GM12878 (cell line): Measurements from ENCODE around the gene MACROD2. TPM values are rescaled to one million over a fixed set of nuclear protein-coding genes. Genes with fewer than 3 reads are reported as not detected.

Experiments used
- ATAC-seq: fragments of 200-7000 bp; cut with Tn5 transposase; 3 replicates; pipeline ENCODE4 v1.9.1; 2020; ENCODE audit warnings: mild to moderate bottlenecking, moderate library complexity
- BruUV-seq: library from RNA; stranded (reverse); fragments of 400-500 nt; replicated peaks from 2 replicates; lab custom pipeline; 2021; lab: Mats Ljungman, UMichigan
- CTCF ChIA-PET: fragments of 300-600 bp; sonication (Branson Sonifier 250); formaldehyde crosslinking; extraction: SDS; loops from one replicate; lab custom pipeline; 2021; ENCODE audit warnings: inconsistent platforms; lab: Yijun Ruan, JAX
- POLR2A ChIA-PET: fragments of 350-600 bp; formaldehyde crosslinking; extraction: SDS; loops from one replicate; lab custom pipeline; 2021; ENCODE audit warnings: inconsistent platforms; lab: Charles Lee
- RAD21 ChIA-PET: fragments of 300-600 bp; sonication (Branson Sonifier 250); formaldehyde crosslinking; loops from one replicate; lab custom pipeline; 2023; ENCODE audit warnings: antibody characterized with exemption; ENCODE audit not compliant: unreplicated experiment; lab: Charles Lee
- SMC1A ChIA-PET: fragments of 300-600 bp; sonication (Branson Sonifier 250); formaldehyde crosslinking; loops from one replicate; lab custom pipeline; 2023; ENCODE audit not compliant: unreplicated experiment, uncharacterized antibody; lab: Charles Lee
- DNase-seq: peaks from one replicate; pipeline ENCODE4 v3.0.0-alpha.2; 2011; ENCODE audit warnings: low read depth, low spot score
- FAIRE-seq: peaks from 3 replicates; lab custom pipeline; 2011; peaks lifted over from hg19 to GRCh38; lab: Jason Lieb, UNC
- H2AFZ ChIP-seq: 2 replicates; pipeline ENCODE4 v1.6.0; 2011; ENCODE audit warnings: low read depth, low read length, control low read depth; ENCODE audit not compliant: control insufficient read depth
- H3K27ac ChIP-seq: 2 replicates; pipeline ENCODE4 v1.5.1; 2011; ENCODE audit warnings: control low read depth; ENCODE audit not compliant: control insufficient read depth, insufficient read depth
- H3K27me3 ChIP-seq, 2 experiments: replicated peaks in 1 of 2; 2 replicates each; pipeline versions ENCODE4 v1.6.0 to v1.6.1; 2011; ENCODE audit warnings: low read length in 1 of 2; ENCODE audit not compliant: control insufficient read depth in 2 of 2, insufficient read depth in 2 of 2
- H3K36me3 ChIP-seq, 2 experiments: 2 replicates each; pipeline ENCODE4 v1.5.1; 2011; ENCODE audit warnings: low read length in 1 of 2; ENCODE audit not compliant: control insufficient read depth in 2 of 2, insufficient read depth in 2 of 2
- H3K4me1 ChIP-seq: 2 replicates; pipeline ENCODE4 v1.6.1; 2011; ENCODE audit warnings: mild to moderate bottlenecking, low read length, moderate library complexity, mixed read lengths; ENCODE audit not compliant: control insufficient read depth, insufficient read depth
- H3K4me2 ChIP-seq: 2 replicates; pipeline ENCODE4 v1.6.0; 2011; ENCODE audit warnings: control low read depth; ENCODE audit not compliant: control insufficient read depth, insufficient read depth
- H3K4me3 ChIP-seq: fragments of 200-600 bp; sonication (generic); 2 replicates; pipeline ENCODE4 v1.5.1; 2016
- H3K79me2 ChIP-seq: 2 replicates; pipeline ENCODE4 v1.6.0; 2011; ENCODE audit warnings: low read length; ENCODE audit not compliant: control insufficient read depth, insufficient read depth
- H3K9ac ChIP-seq: 2 replicates; pipeline ENCODE4 v1.8.0; 2011; ENCODE audit warnings: low read length, control low read depth, mixed read lengths; ENCODE audit not compliant: control insufficient read depth, insufficient read depth
- H3K9me3 ChIP-seq: replicated peaks from 3 replicates; pipeline ENCODE4 v1.5.1; 2011; ENCODE audit warnings: mild to moderate bottlenecking, low read length; ENCODE audit not compliant: control insufficient read depth, insufficient read depth
- H4K20me1 ChIP-seq: 2 replicates; pipeline ENCODE4 v1.6.0; 2011; ENCODE audit not compliant: control insufficient read depth, insufficient read depth
- BRCA1 ChIP-seq: IDR thresholded peaks from 2 replicates; pipeline ENCODE4 v1.6.1; 2011; ENCODE audit warnings: low read depth, low read length, improper control_type of control experiment
- CEBPZ ChIP-seq: fragments of 150-350 bp; IDR thresholded peaks from 2 replicates; pipeline ENCODE4 v1.6.1; 2016; ENCODE audit warnings: low read depth, low read length
- CHD2 ChIP-seq: IDR thresholded peaks from 2 replicates; pipeline ENCODE4 v1.6.1; 2011; ENCODE audit warnings: low read depth, low read length, improper control_type of control experiment, borderline replicate concordance
- CHD4 ChIP-seq: fragments of 200-600 bp; sonication (generic); IDR thresholded peaks from 2 replicates; pipeline ENCODE4 v1.6.1; 2016; ENCODE audit warnings: mild to moderate bottlenecking
- CUX1 ChIP-seq: IDR thresholded peaks from 2 replicates; pipeline ENCODE4 v1.6.1; 2012; ENCODE audit warnings: improper control_type of control experiment, low read depth, low read length; ENCODE audit not compliant: insufficient replicate concordance
- EED ChIP-seq: sonication (generic); IDR thresholded peaks from 2 replicates; pipeline ENCODE4 v1.6.1; 2016; ENCODE audit warnings: antibody characterized with exemption, low read depth
- HDAC2 ChIP-seq: fragments of 200-600 bp; sonication (generic); IDR thresholded peaks from 2 replicates; pipeline ENCODE4 v1.6.1; 2017
- IRF4 ChIP-seq: IDR thresholded peaks from 2 replicates; pipeline ENCODE4 v1.6.1; 2011; ENCODE audit warnings: low read depth, low read length
- POLR2A ChIP-seq: IDR thresholded peaks from 2 replicates; pipeline ENCODE4 v1.6.1; 2011; ENCODE audit warnings: low read depth, mild to moderate bottlenecking, low read length
- RBBP5 ChIP-seq: fragments of 200-600 bp; sonication (generic); conservative IDR thresholded peaks from 2 replicates; pipeline ENCODE4 v1.6.1; 2016
- SKIL ChIP-seq: fragments of 450-650 bp; IDR thresholded peaks from 2 replicates; pipeline ENCODE4 v1.6.1; 2017; ENCODE audit warnings: mild to moderate bottlenecking, low read depth, inconsistent platforms; ENCODE audit not compliant: poor library complexity, severe bottlenecking
- SMARCA5 ChIP-seq: fragments of 450-650 bp; IDR thresholded peaks from 2 replicates; pipeline ENCODE4 v1.6.1; 2017; ENCODE audit warnings: mild to moderate bottlenecking
- SMC3 ChIP-seq: IDR thresholded peaks from 2 replicates; pipeline ENCODE4 v1.6.1; 2011; ENCODE audit warnings: low read length, improper control_type of control experiment, borderline replicate concordance
- SREBF2 ChIP-seq: IDR thresholded peaks from 2 replicates; pipeline ENCODE4 v1.6.1; 2012; ENCODE audit warnings: mild to moderate bottlenecking, low read length
- TAF1 ChIP-seq: IDR thresholded peaks from 2 replicates; pipeline ENCODE4 v1.6.1; 2011; ENCODE audit warnings: mild to moderate bottlenecking, low read depth, low read length, borderline replicate concordance
- ZBED1 ChIP-seq: IDR thresholded peaks from 2 replicates; pipeline ENCODE4 v1.6.1; 2016; ENCODE audit warnings: borderline replicate concordance
- WGBS: methylation state at CpG from one replicate; pipeline ENCODE4 v1.1.6; 2016; ENCODE audit warnings: low lambda C conversion rate; ENCODE audit not compliant: insufficient replicate concordance, insufficient coverage; ENCODE audit errors: missing lambda C conversion rate; 5-methylcytosine and 5-hydroxymethylcytosine counted together
- in situ Hi-C: fragments of 300-500 bp; cut with MboI; formaldehyde crosslinking; loops from 9 replicates; pipeline ENCODE4 v1.14.3; 2018; ENCODE audit warnings: mixed read lengths
- intact Hi-C: fragments of 100-400 bp; cut with micrococcal nuclease; formaldehyde crosslinking; loops from one replicate; pipeline ENCODE4 v1.14.2; 2022; ENCODE audit not compliant: unreplicated experiment
- polyA plus RNA-seq, 11 experiments: library from polyadenylated mRNA; depleted of rRNA in 4 of 11; unstranded in 6 of 11; stranded (reverse) in 5 of 11; fragments of >200 nt; fragmentation: Nextera tagmentation in 4 of 11; fragmentation: Illumina TruSeq in 1 of 11; extraction: Ambion mirVana in 4 of 11; extraction: Trizol in 1 of 11; gene quantifications; 1 replicate in 1 of 11; 2 replicates in 10 of 11; pipeline versions ENCODE4 v1.2.1 to v1.2.3, GENCODE V29; 2011 to 2016; ENCODE audit warnings: inconsistent platforms in 2 of 11, missing spikeins in 2 of 11, low read depth in 1 of 11
- total RNA-seq, 4 experiments: library from RNA; depleted of rRNA in 3 of 4; stranded (reverse); fragments of >200 nt in 3 of 4; fragmentation: Illumina TruSeq in 1 of 4; extraction: Trizol in 1 of 4; gene quantifications; 2 replicates each; pipeline versions ENCODE4 v1.2.1 to v1.2.3, GENCODE V29; 2013 to 2021

The MACROD2 gene
- total and polyA plus RNA-seq, 10 of the 15 experiments (the other 5 are each of a cell fraction or from before 2014, with no cell fraction given) = 1.1 to 21.5 (median 2.2) TPM

GRCh38 chr20:15867899-15868298, 1872.6 kb downstream of the MACROD2 start:
- ATAC-seq (no peak), FAIRE-seq (no peak), DNase-seq (no peak)
- Histone ChIP-seq H3K9me3 (no peaks in the 10 kb centered on the region; the same call in 2 of the 3 replicates), H3K4me1 (no peaks in the 10 kb centered on the region), H3K9ac (no peak overlapping the region), H3K79me2 (no peaks in the 10 kb centered on the region), H2AFZ (no peak overlapping the region), H3K27ac (no peak overlapping the region), H3K27me3 (no peaks in the 10 kb centered on the region), H4K20me1 (no peaks in the 10 kb centered on the region), H3K4me2 (no peak overlapping the region), H3K4me3 (no peak overlapping the region), H3K36me3 (no peaks in the 10 kb centered on the region)
- intact Hi-C loops = no loop called here
- TF ChIP-seq POLR2A (no peak), CHD4 (no peak), SKIL (no peak), CHD2 (no peak), IRF4 (no peak), SMARCA5 (no peak), TAF1 (no peak), BRCA1 (no peak), CUX1 (no peak), SREBF2 (no peak), CEBPZ (no peak), ZBED1 (no peak), SMC3 (no peak), RBBP5 (no peak), EED (no peak), HDAC2 (no peak)
- ChIA-PET POLR2A (no interaction called here), CTCF (no interaction called here), SMC1A (no interaction called here), RAD21 (no interaction called here)
- WGBS = 48% methylated on average over 4 of the region's 4 CpGs
- in situ Hi-C loops = no loop called here
- no TSS peak for BruUV-seq
